Right kidney (tissue), 1 donor: ENCODE results near the gene PATL2.
"Not testable (repeated sequence)": the region's sequence is repeated elsewhere in the genome, so short reads cannot be mapped to it uniquely, and the experiment has no call there.

Source experiments
- DNase-seq: peaks from one replicate; pipeline ENCODE4 v3.0.0-alpha.2; 2016

PATL2 gene

GRCh38 chr15:44692659-44693058 is 18.5 kb downstream of the PATL2 start:
- DNase-seq, result no peak

GRCh38 chr15:44690245-44690644 is 20.9 kb downstream of the PATL2 start:
- not testable (repeated sequence) for DNase-seq

- DNase-seq, result not testable (repeated sequence)
Observed at GRCh38 chr15:44689318-44689717, 21.8 kb downstream of the PATL2 start.

GRCh38 chr15:44682809-44683682 is 28.1 kb downstream of the PATL2 start:
- DNase-seq, result peak; percentile 45

- DNase-seq, result no peak
Observed at GRCh38 chr15:44682211-44682610, 28.9 kb downstream of the PATL2 start.

GRCh38 chr15:44676676-44677075 is 34.4 kb downstream of the PATL2 start:
- DNase-seq, result no peak

- no peak for DNase-seq
Observed at GRCh38 chr15:44675911-44676310, 35.2 kb downstream of the PATL2 start.

GRCh38 chr15:44673639-44674038 is 37.5 kb downstream of the PATL2 start:
- no peak for DNase-seq

GRCh38 chr15:44670087-44670950 is 40.8 kb downstream of the PATL2 start:
- DNase-seq, result no peak

- DNase-seq, result no peak
Observed at GRCh38 chr15:44668921-44669320, 42.2 kb downstream of the PATL2 start.

GRCh38 chr15:44667039-44667360 is 44.1 kb downstream of the PATL2 start:
- DNase-seq, result no peak

GRCh38 chr15:44666210-44667038 is 44.7 kb downstream of the PATL2 start:
- DNase-seq, result no peak

GRCh38 chr15:44663410-44664308 is 47.5 kb downstream of the PATL2 start, which contains the start of gene SPG11:
Gene SPG11 (minus strand): TSS chr15:44663662. CDS start chr15:44663647, 15 bp downstream.
- peak; percentile 97 for DNase-seq

- no peak for DNase-seq
Observed at GRCh38 chr15:44662478-44663409, 48.4 kb downstream of the PATL2 start.

GRCh38 chr15:44661576-44661975 is 49.5 kb downstream of the PATL2 start:
- no peak for DNase-seq

- DNase-seq, result no peak
Observed at GRCh38 chr15:44659056-44659455, 52.1 kb downstream of the PATL2 start.

- DNase-seq, result no peak
Observed at GRCh38 chr15:44657378-44657777, 53.7 kb downstream of the PATL2 start.

- DNase-seq, result no peak
Observed at GRCh38 chr15:44656913-44657312, 54.2 kb downstream of the PATL2 start.

- no peak for DNase-seq
Observed at GRCh38 chr15:44656298-44656697, 54.8 kb downstream of the PATL2 start.

GRCh38 chr15:44654858-44655257 is 56.3 kb downstream of the PATL2 start:
- DNase-seq, result no peak
